ENCODE results near the gene SLC23A2.

Gene SLC23A2

DNA sequence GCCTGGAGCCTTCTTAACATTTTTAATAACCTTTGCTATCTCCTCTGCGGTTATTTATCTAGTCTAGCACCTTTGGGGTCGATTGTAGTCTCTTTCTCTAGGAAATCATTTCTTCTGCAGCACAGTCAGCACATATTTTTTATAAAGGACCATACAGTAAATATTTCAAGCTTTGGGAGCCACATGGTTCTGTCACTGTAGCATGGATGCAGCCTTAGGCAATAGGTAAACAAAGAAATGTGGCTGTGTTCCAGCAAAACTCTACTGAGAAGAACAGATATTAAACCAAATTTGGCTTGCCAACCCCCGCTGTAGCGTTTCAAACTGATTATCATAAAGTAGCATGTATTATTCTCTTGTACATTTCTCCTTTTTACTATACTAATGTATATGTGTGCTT is 95.7 kb downstream of the SLC23A2 start:
- H3K27me3 ChIP-seq (replicated peaks), result no peaks in the 10 kb centered on the region
- no peak for TF ChIP-seq CTCF (IDR thresholded peaks at IDR 0.05; ENCODE audit: low read depth, low read length, missing control alignments)
- H3K27ac ChIP-seq, result no peak overlapping the region
- in situ Hi-C loops (cut with HindIII; ENCODE audit: low pct_ligation_motif_present, low sequenced_read_pairs), result no loop called here
- no peak for DNase-seq
- no peaks in the 10 kb centered on the region for H3K36me3 ChIP-seq (replicated peaks)
- no peak overlapping the region for H3K4me3 ChIP-seq (ENCODE audit: low read depth, low read length)

GRCh38 chr20:4905195-4905594 is 96.1 kb downstream of the SLC23A2 start:
- no peak for DNase-seq
- no peak overlapping the region for H3K4me3 ChIP-seq (ENCODE audit: low read depth, low read length)
- TF ChIP-seq CTCF (IDR thresholded peaks at IDR 0.05; ENCODE audit: low read depth, low read length, missing control alignments), result no peak

DNA sequence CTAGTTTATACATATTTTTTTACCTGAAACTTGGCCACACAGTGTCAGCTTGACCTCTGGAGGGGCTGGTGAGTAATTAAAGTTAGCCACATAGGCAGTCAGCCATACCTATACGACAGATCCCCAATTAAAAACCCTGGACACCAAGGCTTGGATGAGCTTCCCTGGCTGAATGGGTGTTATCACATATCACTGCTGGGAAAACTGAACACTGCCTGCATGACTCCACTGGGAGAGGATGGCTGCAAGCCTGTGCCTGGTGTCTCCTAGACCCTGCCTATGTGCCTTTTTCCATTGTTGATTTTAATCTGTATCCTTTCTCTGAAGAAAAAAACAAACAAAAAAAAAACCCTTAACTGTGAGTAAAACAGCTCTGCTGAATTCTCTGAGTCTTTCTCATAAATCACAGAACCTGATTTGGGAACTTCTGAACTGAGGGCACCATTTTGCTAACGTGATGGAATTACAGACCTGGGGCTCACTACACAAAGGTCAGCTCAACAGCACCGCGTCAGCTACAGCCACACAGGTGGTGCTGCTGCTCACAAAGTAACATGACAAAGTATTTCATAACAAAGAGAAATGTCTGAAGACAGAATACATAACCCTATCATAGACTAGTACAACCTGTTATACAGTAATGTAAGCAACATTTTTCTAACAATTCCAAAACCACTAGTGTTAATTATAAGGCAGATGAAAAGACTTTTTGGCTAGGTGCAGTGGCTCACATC is 97.0 kb downstream of the SLC23A2 start:
- DNase-seq, result no peak
- Histone ChIP-seq H3K4me3 (ENCODE audit: low read depth, low read length) (no peak overlapping the region), H3K36me3 (replicated peaks) (no peaks in the 10 kb centered on the region), H3K27me3 (replicated peaks) (no peaks in the 10 kb centered on the region), H3K27ac (no peak overlapping the region)
- in situ Hi-C loops (cut with HindIII; ENCODE audit: low pct_ligation_motif_present, low sequenced_read_pairs), result no loop called here
- no peak for TF ChIP-seq CTCF (IDR thresholded peaks at IDR 0.05; ENCODE audit: low read depth, low read length, missing control alignments)

More at GRCh38 chr20:4905195-4905594, 96.1 kb downstream of the SLC23A2 start:
- in situ Hi-C loops (cut with HindIII; ENCODE audit: low pct_ligation_motif_present, low sequenced_read_pairs), result no loop called here
- H3K36me3 ChIP-seq (replicated peaks), result no peaks in the 10 kb centered on the region
- no peak overlapping the region for H3K27ac ChIP-seq
- no peaks in the 10 kb centered on the region for H3K27me3 ChIP-seq (replicated peaks)

GRCh38 chr20:4902788-4903187 is 98.5 kb downstream of the SLC23A2 start:
- in situ Hi-C loops (cut with HindIII; ENCODE audit: low pct_ligation_motif_present, low sequenced_read_pairs), result no loop called here
- Histone ChIP-seq H3K27me3 (replicated peaks) (no peaks in the 10 kb centered on the region), H3K27ac (no peak overlapping the region), H3K4me3 (ENCODE audit: low read depth, low read length) (no peak overlapping the region), H3K36me3 (replicated peaks) (no peaks in the 10 kb centered on the region)
- no peak for DNase-seq
- no peak for TF ChIP-seq CTCF (IDR thresholded peaks at IDR 0.05; ENCODE audit: low read depth, low read length, missing control alignments)

DNA sequence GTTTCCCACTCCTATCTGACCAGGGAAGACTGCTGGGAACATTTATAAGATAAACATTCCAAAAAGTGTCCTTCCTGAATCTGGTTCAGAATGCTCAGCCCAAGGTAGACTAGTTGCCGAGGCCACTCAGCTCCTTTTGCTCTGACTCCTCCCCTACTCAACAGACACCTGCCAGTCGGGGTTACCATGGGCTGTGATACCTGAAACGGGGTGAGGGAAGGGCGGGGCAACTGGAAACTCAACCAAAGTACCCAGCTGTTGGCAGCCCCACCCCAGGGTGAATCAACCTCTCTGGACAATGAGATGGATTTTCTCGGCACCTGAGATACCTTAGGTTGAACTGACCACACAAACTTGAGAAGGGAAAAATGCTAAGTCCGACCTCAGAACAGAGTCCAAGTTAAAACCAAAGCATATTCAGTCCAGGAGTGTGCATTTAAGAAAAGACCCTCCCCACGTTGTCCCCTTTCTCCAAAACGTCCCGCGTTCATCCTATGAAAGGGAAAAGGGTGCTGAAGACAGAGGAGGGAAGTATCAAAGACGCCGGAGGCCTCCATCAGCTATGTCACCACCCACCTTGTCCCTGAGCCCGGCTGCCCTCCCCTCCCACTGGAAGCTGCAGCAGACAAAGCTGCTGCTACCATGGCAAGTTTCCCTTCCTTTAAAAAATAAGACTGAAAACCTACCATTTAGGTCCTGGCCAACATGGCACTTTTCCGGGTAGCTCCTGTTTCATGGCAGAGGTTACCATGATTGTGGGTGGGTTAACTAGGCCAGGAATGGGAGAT is 100.1 kb downstream of the SLC23A2 start:
- no peak for DNase-seq
- H3K27ac ChIP-seq, result no peak overlapping the region
- no peaks in the 10 kb centered on the region for H3K36me3 ChIP-seq (replicated peaks)
- no peaks in the 10 kb centered on the region for H3K27me3 ChIP-seq (replicated peaks)
- TF ChIP-seq CTCF (IDR thresholded peaks at IDR 0.05; ENCODE audit: low read depth, low read length, missing control alignments), result no peak
- H3K4me3 ChIP-seq (ENCODE audit: low read depth, low read length), result no peak overlapping the region
- in situ Hi-C loops (cut with HindIII; ENCODE audit: low pct_ligation_motif_present, low sequenced_read_pairs), result no loop called here
